ENCODE measurements around the gene TBC1D19.
"Not testable (repeated sequence)": the region's sequence is repeated elsewhere in the genome, so short reads cannot be mapped to it uniquely, and the experiment has no call there.

DNA sequence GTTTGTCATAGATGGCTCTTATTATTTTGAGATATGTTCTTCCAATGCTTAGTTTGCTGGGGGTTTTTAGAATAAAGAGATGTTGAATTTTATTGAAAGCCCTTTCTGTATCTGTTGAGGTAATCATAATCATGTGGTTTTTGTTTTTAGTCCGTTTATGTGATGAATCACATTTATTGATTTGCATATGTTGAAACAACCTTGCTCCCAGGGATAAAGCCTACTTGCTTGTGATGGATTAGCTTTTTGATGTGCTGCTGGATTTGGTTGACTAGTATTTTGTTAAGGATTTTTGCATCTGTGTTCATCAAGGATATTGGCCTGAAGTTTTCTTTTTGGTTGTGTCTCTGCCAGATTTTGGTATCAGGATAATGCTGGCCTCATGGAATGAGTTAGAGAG lies 35.5 kb upstream of the TBC1D19 start:
- TF ChIP-seq POLR2A (IDR thresholded peaks at IDR 0.05) = not testable (repeated sequence)
- TF ChIP-seq, protein P1, sequence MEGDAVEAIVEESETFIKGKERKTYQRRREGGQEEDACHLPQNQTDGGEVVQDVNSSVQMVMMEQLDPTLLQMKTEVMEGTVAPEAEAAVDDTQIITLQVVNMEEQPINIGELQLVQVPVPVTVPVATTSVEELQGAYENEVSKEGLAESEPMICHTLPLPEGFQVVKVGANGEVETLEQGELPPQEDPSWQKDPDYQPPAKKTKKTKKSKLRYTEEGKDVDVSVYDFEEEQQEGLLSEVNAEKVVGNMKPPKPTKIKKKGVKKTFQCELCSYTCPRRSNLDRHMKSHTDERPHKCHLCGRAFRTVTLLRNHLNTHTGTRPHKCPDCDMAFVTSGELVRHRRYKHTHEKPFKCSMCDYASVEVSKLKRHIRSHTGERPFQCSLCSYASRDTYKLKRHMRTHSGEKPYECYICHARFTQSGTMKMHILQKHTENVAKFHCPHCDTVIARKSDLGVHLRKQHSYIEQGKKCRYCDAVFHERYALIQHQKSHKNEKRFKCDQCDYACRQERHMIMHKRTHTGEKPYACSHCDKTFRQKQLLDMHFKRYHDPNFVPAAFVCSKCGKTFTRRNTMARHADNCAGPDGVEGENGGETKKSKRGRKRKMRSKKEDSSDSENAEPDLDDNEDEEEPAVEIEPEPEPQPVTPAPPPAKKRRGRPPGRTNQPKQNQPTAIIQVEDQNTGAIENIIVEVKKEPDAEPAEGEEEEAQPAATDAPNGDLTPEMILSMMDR (IDR thresholded peaks at IDR 0.05) = not testable (repeated sequence)
